ENCODE measurements around the gene COL10A1. TPM values are rescaled to one million over a fixed set of nuclear protein-coding genes. Genes with fewer than 3 reads are reported as not detected.

The COL10A1 gene
- 2.2 TPM for total RNA-seq (ENCODE audit: insufficient read depth, low replicate concordance)

GRCh38 chr6:116126032-116126431, at the start of gene COL10A1:
Gene COL10A1, minus strand, starts transcription at chr6:116126132. Its CDS starts 640 bp downstream, at chr6:116125492.
- DNase-seq (ENCODE audit: low spot score) = no peak

- DNase-seq (ENCODE audit: low spot score) = no peak
Observed at GRCh38 chr6:116175344-116175743, 49.4 kb upstream of the COL10A1 start.

GRCh38 chr6:116173928-116174327, 48.0 kb upstream of the COL10A1 start:
- no peak for DNase-seq (ENCODE audit: low spot score)

- no peak for DNase-seq (ENCODE audit: low spot score)
Observed at GRCh38 chr6:116170358-116171057, 44.6 kb upstream of the COL10A1 start.

GRCh38 chr6:116169880-116170279, 43.9 kb upstream of the COL10A1 start:
- no peak for DNase-seq (ENCODE audit: low spot score)

GRCh38 chr6:116168148-116168547, 42.2 kb upstream of the COL10A1 start:
- DNase-seq (ENCODE audit: low spot score) = no peak

- peak; percentile 7 for DNase-seq (ENCODE audit: low spot score)
Observed at GRCh38 chr6:116166369-116166768, 40.4 kb upstream of the COL10A1 start.

GRCh38 chr6:116165596-116165995, 39.7 kb upstream of the COL10A1 start:
- no peak for DNase-seq (ENCODE audit: low spot score)

- no peak for DNase-seq (ENCODE audit: low spot score)
Observed at GRCh38 chr6:116159782-116160524, 34.0 kb upstream of the COL10A1 start.

- DNase-seq (ENCODE audit: low spot score) = no peak
Observed at GRCh38 chr6:116158641-116159040, 32.7 kb upstream of the COL10A1 start.

GRCh38 chr6:116157391-116157790, 31.5 kb upstream of the COL10A1 start:
- no peak for DNase-seq (ENCODE audit: low spot score)

GRCh38 chr6:116156405-116157326, 30.7 kb upstream of the COL10A1 start:
- no peak for DNase-seq (ENCODE audit: low spot score)

- no peak for DNase-seq (ENCODE audit: low spot score)
Observed at GRCh38 chr6:116154887-116155286, 29.0 kb upstream of the COL10A1 start.

GRCh38 chr6:116152620-116153019, 26.7 kb upstream of the COL10A1 start:
- no peak for DNase-seq (ENCODE audit: low spot score)

- DNase-seq (ENCODE audit: low spot score) = peak; percentile 10
Observed at GRCh38 chr6:116145803-116146675, 20.1 kb upstream of the COL10A1 start.

- peak; percentile 54 for DNase-seq (ENCODE audit: low spot score)
Observed at GRCh38 chr6:116144605-116145004, 18.7 kb upstream of the COL10A1 start.

- no peak for DNase-seq (ENCODE audit: low spot score)
Observed at GRCh38 chr6:116139917-116140316, 14.0 kb upstream of the COL10A1 start.

- DNase-seq (ENCODE audit: low spot score) = no peak
Observed at GRCh38 chr6:116136933-116137340, 11.0 kb upstream of the COL10A1 start.

GRCh38 chr6:116136373-116136772, 10.4 kb upstream of the COL10A1 start:
- no peak for DNase-seq (ENCODE audit: low spot score)

GRCh38 chr6:116133453-116133852, 7.5 kb upstream of the COL10A1 start:
- no peak for DNase-seq (ENCODE audit: low spot score)
